SKM-1 (cell line): Measurements from ENCODE around the gene AKR1C3.
"Not testable (repeated sequence)": the region's sequence is repeated elsewhere in the genome, so short reads cannot be mapped to it uniquely, and the experiment has no call there.

ENCODE experiments used
- DNase-seq: peaks from one replicate; lab custom pipeline; 2025; ENCODE audit not compliant: unreplicated experiment; lab: John Stamatoyannopoulos, UW

Gene AKR1C3

GRCh38 chr10:5136468-5137087 lies 42.4 kb downstream of the AKR1C3 start:
- DNase-seq: no peak

DNA sequence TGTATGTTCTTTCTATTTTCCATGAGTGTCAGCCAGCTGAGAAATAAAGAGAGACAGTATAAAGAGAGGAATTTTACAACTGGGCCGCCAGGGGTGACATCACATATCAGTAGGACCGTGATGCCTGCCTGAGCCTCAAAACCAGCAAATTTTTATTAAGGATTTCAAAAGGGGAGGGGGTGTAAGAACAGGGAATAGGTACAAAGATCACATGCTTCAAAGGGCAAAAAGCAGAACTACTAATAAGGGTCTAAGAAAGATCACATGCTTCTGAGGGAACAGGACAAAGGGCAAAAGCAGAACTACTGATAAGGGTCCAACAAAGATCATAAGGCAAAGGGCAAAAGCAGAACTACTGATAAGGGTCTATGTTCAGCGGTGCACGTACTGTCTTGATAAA lies 43.5 kb downstream of the AKR1C3 start:
- DNase-seq: not testable (repeated sequence)

DNA sequence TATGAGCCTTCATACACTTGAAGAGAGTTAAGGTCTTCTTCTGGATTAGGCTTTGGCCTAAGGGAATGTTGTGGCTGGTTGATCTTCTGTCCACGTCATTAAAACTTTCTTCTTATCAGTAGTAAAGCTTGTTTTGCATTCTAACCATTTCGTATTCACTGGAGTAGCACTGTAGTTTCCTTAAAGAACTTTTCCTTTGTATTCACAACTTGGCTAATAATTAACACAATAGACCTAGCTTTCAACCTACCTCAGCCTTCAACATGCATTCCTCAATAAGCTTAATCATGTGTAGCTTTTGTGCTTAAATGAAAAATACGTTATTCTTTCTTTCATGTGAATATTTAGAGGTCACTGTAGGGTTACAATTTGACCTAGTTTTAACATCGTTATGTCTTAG lies 48.0 kb downstream of the AKR1C3 start:
- no peak for DNase-seq

- DNase-seq: no peak
Observed at GRCh38 chr10:5143137-5143536, 48.9 kb downstream of the AKR1C3 start.

- DNase-seq: no peak
Observed at GRCh38 chr10:5146920-5147254, 52.7 kb downstream of the AKR1C3 start.

DNA sequence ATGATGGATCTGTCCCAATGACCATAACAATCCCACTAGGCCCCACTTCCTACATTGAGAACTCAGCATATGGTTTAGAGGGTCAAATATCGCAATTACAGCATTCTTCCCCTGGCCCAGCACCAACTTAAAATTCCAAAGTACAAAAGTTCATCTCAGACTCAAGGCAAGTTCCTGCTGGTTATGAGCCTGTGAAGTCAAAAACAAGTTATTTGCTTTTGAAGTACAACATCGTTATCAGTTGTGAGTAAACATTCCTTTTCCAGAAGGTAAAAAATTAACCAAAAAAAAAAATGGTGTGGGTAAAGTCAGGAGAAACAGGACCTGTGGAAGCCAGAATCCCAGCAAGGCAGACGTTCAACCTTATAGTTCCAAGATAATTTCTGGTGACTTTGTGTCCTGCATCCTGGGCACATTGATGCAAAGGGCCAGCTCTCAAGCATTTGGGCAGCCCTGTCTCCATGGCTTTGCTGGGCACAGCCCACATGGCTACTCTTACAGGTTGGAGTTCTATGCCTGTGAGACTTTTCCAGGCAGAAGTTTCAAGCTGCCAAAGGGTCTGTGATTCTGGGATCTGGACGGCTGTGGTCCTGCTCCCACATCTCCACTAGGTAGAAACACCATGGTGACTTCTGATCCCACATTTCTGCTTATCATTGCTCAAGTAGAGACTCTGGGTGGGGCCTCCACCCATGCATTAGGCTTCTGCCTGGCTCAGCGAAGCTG lies 53.2 kb downstream of the AKR1C3 start:
- no peak for DNase-seq

GRCh38 chr10:5147981-5148677 lies 53.9 kb downstream of the AKR1C3 start:
- DNase-seq: no peak

DNA sequence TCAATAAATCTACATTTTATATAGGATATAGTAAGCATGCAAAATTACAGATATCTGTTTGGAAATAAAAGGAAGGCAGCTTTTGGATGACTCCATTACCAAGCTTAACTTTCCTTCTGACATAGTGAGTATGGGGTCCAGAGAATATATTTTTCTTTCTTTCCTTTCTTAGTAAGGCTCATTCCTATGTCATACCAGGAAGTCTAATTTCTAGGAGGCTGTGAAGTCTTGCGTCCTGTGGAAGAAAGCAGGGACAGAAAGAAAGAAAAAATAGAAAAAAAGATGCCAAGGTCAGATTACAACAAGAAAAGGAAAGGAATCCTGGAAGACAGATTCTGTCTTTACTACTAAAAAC lies 54.4 kb downstream of the AKR1C3 start:
- no peak for DNase-seq

GRCh38 chr10:5151076-5151475 lies 56.9 kb downstream of the AKR1C3 start:
- no peak for DNase-seq

DNA sequence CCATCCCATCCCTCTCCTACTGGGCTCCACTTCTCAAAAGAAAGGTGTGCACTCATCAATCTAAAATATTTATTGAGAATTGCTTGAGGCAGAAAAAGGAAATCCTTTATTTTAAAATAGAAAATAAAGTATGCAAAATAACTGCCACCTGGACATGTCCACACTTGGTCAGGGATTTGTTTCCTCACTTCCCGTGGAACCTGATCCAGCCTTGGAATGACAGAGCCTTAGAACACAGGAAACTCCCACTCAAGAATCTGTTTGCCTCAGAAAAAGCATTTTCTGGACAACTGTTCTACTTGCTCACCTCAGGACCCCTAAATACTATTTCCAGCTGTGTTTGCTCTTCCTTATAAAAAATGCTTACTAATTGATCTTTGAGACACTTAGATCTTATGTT lies 61.7 kb downstream of the AKR1C3 start:
- DNase-seq: no peak
